ENCODE data around the gene ZBTB7C. TPM values are rescaled to one million over a fixed set of nuclear protein-coding genes. Genes with fewer than 3 reads are reported as not detected.

ZBTB7C gene
- total RNA-seq, 1 donor: not detected

- no peak for DNase-seq (ENCODE audit: low read depth in 2 of 3, low spot score in 2 of 3)
These were observed 278.1 kb downstream of the ZBTB7C start for GRCh38 chr18:48131042-48131441.

DNA sequence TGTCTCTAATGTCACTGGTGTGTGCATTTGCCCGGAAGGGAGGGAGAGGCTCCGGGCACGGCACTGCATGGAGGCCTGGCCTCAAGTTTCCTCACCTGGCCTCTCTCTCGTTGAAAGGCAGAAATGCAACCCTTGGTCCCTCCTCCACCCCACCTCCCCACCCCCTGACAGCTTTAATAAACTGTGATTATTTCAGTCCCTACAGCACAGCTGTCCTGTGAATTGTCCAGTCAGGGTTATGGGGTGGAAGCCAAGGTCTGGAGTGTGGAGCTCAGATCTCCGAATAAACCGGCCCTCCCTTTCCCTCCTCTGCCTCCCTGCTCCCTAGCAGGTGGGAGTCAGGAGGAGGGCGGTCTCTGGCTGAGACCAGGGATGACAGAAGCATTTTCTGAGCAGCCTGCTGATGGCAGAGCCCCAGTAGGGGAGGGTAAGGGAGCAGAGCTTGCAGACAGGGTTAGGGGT is 279.5 kb downstream of the ZBTB7C start:
- DNase-seq (ENCODE audit: low read depth in 2 of 3, low spot score in 2 of 3): no peak

- no peak for DNase-seq (ENCODE audit: low read depth in 2 of 3, low spot score in 2 of 3)
These were observed 281.6 kb downstream of the ZBTB7C start for GRCh38 chr18:48127606-48128005.

DNA sequence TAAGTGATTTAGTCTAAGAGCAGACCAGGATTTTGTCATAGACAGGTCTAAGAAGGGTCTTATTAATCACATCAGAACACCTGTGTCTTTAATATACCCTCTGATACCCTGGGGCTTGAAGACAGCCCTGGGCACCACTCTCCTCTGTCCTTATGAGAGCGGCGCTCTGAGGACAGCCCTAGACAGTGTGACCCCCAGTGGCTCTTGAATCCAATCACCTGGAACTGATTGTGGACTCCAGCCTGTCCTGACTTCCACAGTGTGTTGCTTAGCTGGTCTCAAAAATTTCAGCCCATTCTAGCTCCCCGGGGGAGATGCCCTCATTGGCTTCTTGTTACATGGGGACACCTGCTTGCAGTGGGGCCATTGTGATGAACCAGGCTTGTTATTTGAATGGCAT is 282.9 kb downstream of the ZBTB7C start:
- DNase-seq (ENCODE audit: low read depth in 2 of 3, low spot score in 2 of 3): no peak

- DNase-seq (ENCODE audit: low read depth in 2 of 3, low spot score in 2 of 3): no peak
These were observed 283.5 kb downstream of the ZBTB7C start for GRCh38 chr18:48125724-48126123.

GRCh38 chr18:48124857-48125626 is 284.1 kb downstream of the ZBTB7C start:
- no peak for DNase-seq (ENCODE audit: low read depth in 2 of 3, low spot score in 2 of 3)

GRCh38 chr18:48123941-48124340 is 285.2 kb downstream of the ZBTB7C start:
- no peak for DNase-seq (ENCODE audit: low read depth in 2 of 3, low spot score in 2 of 3)

- DNase-seq (ENCODE audit: low read depth in 2 of 3, low spot score in 2 of 3): no peak
These were observed 285.9 kb downstream of the ZBTB7C start for GRCh38 chr18:48123324-48123723.

- DNase-seq (ENCODE audit: low read depth in 2 of 3, low spot score in 2 of 3): no peak
These were observed 286.4 kb downstream of the ZBTB7C start for GRCh38 chr18:48122816-48123215.

- no peak for DNase-seq (ENCODE audit: low read depth in 2 of 3, low spot score in 2 of 3)
These were observed 286.8 kb downstream of the ZBTB7C start for GRCh38 chr18:48122376-48122775.

DNA sequence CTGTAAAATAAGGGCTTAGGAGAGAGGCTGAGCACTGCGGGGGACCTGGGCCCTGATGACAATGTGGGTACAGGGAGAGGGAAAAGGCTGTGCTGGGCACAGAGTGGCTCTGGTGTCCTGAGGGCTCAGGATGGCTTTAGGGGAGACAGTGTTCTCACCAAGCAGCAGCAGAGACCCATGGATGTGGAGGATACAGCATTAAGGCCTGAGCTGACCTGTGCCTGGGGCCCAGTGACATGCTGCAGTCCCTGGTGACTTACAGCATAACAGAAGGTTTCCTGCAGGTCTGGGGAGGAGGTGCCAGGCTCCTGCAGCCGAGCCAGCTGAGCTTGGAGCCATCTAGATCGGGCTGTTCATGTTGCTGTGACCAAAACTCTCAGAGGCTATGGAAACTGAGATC is 287.4 kb downstream of the ZBTB7C start:
- DNase-seq (ENCODE audit: low read depth in 2 of 3, low spot score in 2 of 3): no peak

DNA sequence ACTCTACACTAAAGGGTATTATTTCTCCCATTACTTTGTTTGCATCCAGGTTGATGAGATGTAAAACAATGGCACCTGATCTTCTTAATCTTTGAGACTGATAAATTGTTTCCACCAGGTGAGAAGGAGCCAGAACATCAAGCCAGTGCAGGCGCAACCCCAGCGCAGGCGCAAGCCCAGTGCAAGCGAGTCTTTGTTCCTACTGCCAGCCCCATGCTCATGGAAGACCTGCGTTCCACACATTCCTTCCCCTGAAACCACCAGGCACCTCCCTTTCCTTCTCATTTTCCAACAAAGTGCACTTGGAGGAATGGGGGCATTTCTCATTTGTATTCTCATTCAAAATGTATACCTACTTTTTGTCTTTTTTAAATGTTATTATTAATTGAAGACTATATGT is 290.0 kb downstream of the ZBTB7C start:
- no peak for DNase-seq (ENCODE audit: low read depth in 2 of 3, low spot score in 2 of 3)

GRCh38 chr18:48116873-48117630 is 292.1 kb downstream of the ZBTB7C start:
- no peak for DNase-seq (ENCODE audit: low read depth in 2 of 3, low spot score in 2 of 3)

DNA sequence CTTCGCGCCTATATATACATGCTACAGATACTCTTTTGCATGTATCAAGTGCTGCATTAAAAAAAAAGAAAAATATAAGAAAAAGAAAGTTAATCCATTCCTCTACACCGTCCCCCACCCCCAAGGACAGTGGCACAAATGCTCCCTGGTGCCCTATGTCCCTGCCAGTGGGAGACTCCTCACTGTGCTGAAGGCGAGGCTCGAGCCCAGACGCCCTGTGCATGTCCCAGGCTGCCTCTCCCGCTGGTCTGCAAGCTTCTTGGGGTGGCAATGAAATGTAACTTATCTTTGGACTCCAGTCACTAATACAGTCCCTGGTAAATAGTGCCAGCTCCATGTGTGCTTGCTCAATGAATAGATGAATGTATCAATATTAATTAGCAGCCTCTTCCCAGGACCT is 293.2 kb downstream of the ZBTB7C start:
- DNase-seq (ENCODE audit: low read depth in 2 of 3, low spot score in 2 of 3): no peak

- no peak for DNase-seq (ENCODE audit: low read depth in 2 of 3, low spot score in 2 of 3)
These were observed 295.5 kb downstream of the ZBTB7C start for GRCh38 chr18:48113691-48114090.

DNA sequence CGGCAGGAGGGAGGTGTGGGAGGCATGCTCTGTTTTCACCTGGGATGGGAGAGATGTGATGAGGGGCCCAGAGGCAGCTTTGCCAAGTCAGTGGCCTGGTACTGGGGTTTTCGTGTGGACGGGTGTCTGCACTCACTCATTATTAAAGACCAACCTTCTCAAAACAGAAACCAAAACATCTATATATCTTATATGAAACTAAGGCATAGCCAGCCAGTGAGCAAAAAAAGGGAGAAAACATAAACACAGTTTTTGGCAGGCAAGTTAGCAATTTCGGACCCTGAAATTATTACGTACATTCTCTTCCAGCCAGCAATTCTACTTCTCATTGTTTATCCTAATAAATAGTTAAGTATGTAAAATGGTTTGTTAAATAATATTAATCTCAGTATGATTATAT is 297.6 kb downstream of the ZBTB7C start:
- no peak for DNase-seq (ENCODE audit: low read depth in 2 of 3, low spot score in 2 of 3)

GRCh38 chr18:48110797-48111196 is 298.4 kb downstream of the ZBTB7C start:
- no peak for DNase-seq (ENCODE audit: low read depth in 2 of 3, low spot score in 2 of 3)

DNA sequence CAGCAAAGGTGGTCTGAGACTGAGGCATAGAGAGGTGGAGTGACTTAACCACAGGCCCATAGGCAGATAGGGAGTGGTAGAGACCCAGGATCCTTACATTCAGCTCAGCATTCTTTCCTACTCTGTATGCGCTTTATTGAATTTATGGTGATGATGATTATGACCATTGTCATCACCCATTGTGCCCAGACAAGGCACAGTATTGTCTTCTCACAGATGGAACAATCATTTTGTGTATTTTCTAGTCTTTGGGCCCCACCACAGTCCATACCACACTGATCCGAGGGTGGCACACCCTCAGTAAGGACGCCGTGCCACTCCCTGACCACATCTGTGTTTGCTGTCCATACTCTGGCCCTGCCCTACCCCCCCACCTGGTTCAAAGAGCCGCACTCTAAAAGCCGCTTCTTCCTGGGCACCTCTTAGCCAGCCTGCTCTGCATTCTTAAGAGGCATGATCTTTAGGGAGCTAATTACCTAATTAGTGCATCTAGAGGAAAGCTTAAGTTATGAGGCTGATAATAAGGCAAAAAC is 299.2 kb downstream of the ZBTB7C start:
- DNase-seq (ENCODE audit: low read depth in 2 of 3, low spot score in 2 of 3): no peak

GRCh38 chr18:48108136-48108535 is 301.0 kb downstream of the ZBTB7C start:
- DNase-seq (ENCODE audit: low read depth in 2 of 3, low spot score in 2 of 3): no peak

GRCh38 chr18:48106976-48107781 is 302.0 kb downstream of the ZBTB7C start:
- no peak for DNase-seq (ENCODE audit: low read depth in 2 of 3, low spot score in 2 of 3)

GRCh38 chr18:48106498-48106897 is 302.7 kb downstream of the ZBTB7C start:
- DNase-seq (ENCODE audit: low read depth in 2 of 3, low spot score in 2 of 3): no peak
